K562 (cell line): Measurements from ENCODE around the gene CKAP5. TPM values are rescaled to one million over a fixed set of nuclear protein-coding genes. Genes with fewer than 3 reads are reported as not detected.

Source experiments
- ATAC-seq: fragments of 200-7000 bp; cut with Tn5 transposase; 3 replicates; pipeline ENCODE4 v1.9.1; 2020; ENCODE audit warnings: moderate library complexity
- BruUV-seq: library from RNA; stranded (reverse); fragments of 400-500 nt; replicated peaks from 2 replicates; lab custom pipeline; 2021; lab: Mats Ljungman, UMichigan
- CTCF ChIA-PET: fragments of 300-600 bp; formaldehyde crosslinking; extraction: SDS; loops from one replicate; lab custom pipeline; 2021; ENCODE audit warnings: low intra/inter-chr PET ratio; lab: Yijun Ruan, JAX
- POLR2A ChIA-PET: fragments of 300-600, 350-650 bp; sonication (Branson Sonifier 250); formaldehyde crosslinking; extraction: SDS; loops from one replicate; lab custom pipeline; 2021; ENCODE audit warnings: antibody characterized with exemption, inconsistent platforms; lab: Yijun Ruan, JAX
- DNase-seq, 4 experiments: peaks; one replicate each; pipeline versions ENCODE4 v3.0.0 to v3.0.0-alpha.2; 2011 to 2018; ENCODE audit warnings: low spot score in 3 of 4, mixed read lengths in 3 of 4; ENCODE audit errors: extremely low read depth in 1 of 4
- FAIRE-seq: peaks from 2 replicates; lab custom pipeline; 2011; peaks lifted over from hg19 to GRCh38; lab: Jason Lieb, UNC
- H2AFZ ChIP-seq: 2 replicates; pipeline ENCODE4 v1.6.0; 2011; ENCODE audit warnings: low read depth, low read length, control low read depth, inconsistent platforms
- H3K27ac ChIP-seq: fragments of 200-600 bp; 3 replicates; pipeline ENCODE4 v1.8.0; 2011; ENCODE audit warnings: low read depth, mild to moderate bottlenecking, control low read depth, inconsistent platforms, low read length, moderate library complexity, mixed read lengths; ENCODE audit errors: extremely low read depth
- H3K27me3 ChIP-seq, 2 experiments: fragments of 300-600 bp in 1 of 2; 2 replicates in 1 of 2; 3 replicates in 1 of 2; pipeline versions ENCODE4 v1.6.0 to v1.8.0; 2011; ENCODE audit warnings: inconsistent platforms in 2 of 2, low read length in 2 of 2, mild to moderate bottlenecking in 1 of 2, mixed read lengths in 1 of 2, moderate library complexity in 1 of 2; ENCODE audit not compliant: control insufficient read depth in 2 of 2, insufficient read depth in 2 of 2
- H3K36me3 ChIP-seq: fragments of 300-600 bp; 3 replicates; pipeline ENCODE4 v1.8.0; 2011; ENCODE audit warnings: mild to moderate bottlenecking, low read length, inconsistent platforms; ENCODE audit not compliant: control insufficient read depth, insufficient read depth
- H3K4me1 ChIP-seq, 2 experiments: fragments of 200-600 bp in 1 of 2; replicated peaks in 1 of 2; 2 replicates in 1 of 2; 3 replicates in 1 of 2; pipeline versions ENCODE4 v1.5.1 to v1.8.0; 2011; ENCODE audit warnings: inconsistent platforms in 2 of 2, low read length in 2 of 2, mild to moderate bottlenecking in 1 of 2, mixed read lengths in 1 of 2, moderate library complexity in 1 of 2; ENCODE audit not compliant: control insufficient read depth in 2 of 2, insufficient read depth in 2 of 2
- H3K4me2 ChIP-seq: 2 replicates; pipeline ENCODE4 v1.6.1; 2011; ENCODE audit warnings: low read length, control low read depth, inconsistent platforms, mixed read lengths; ENCODE audit not compliant: insufficient read depth
- H3K4me3 ChIP-seq: fragments of 200-600 bp; sonication (generic), shearing (Covaris generic); 2 replicates; pipeline ENCODE4 v1.5.1; 2016; ENCODE audit warnings: control low read depth, inconsistent platforms
- H3K79me2 ChIP-seq: fragments of 200-600 bp; 3 replicates; pipeline ENCODE4 v1.8.0; 2011; ENCODE audit warnings: low read length, inconsistent platforms; ENCODE audit not compliant: control insufficient read depth, insufficient read depth
- H3K9ac ChIP-seq, 2 experiments: 2 replicates each; pipeline versions ENCODE4 v1.6.0 to v1.6.1; 2011; ENCODE audit warnings: low read depth in 2 of 2, low read length in 2 of 2, control low read depth in 1 of 2, inconsistent platforms in 1 of 2, mild to moderate bottlenecking in 1 of 2, mixed read lengths in 1 of 2; ENCODE audit not compliant: insufficient read depth in 1 of 2
- H3K9me1 ChIP-seq: one replicate; pipeline ENCODE4 v1.6.0; 2011; ENCODE audit warnings: inconsistent platforms, mild to moderate bottlenecking, low read length, moderate library complexity; ENCODE audit not compliant: control insufficient read depth, insufficient read depth
- H3K9me3 ChIP-seq: replicated peaks from 2 replicates; pipeline ENCODE4 v1.5.1; 2011; ENCODE audit warnings: low read depth, low read length, inconsistent platforms; ENCODE audit not compliant: control insufficient read depth, insufficient read depth
- H4K20me1 ChIP-seq: replicated peaks from 2 replicates; pipeline ENCODE4 v1.6.1; 2011; ENCODE audit warnings: low read length, inconsistent platforms, mixed read lengths; ENCODE audit not compliant: control insufficient read depth, insufficient read depth
- CBFB ChIP-seq: sonication (generic); formaldehyde crosslinking; IDR thresholded peaks from 2 replicates; pipeline ENCODE4 v1.4.0; 2020; ENCODE audit warnings: mild to moderate bottlenecking, missing genetic modification reagents
- RCOR1 ChIP-seq, 2 experiments: IDR thresholded peaks; 2 replicates each; pipeline ENCODE4 v1.6.1; 2012; ENCODE audit warnings: low read depth in 2 of 2, low read length in 2 of 2, borderline replicate concordance in 1 of 2, improper control_type of control experiment in 1 of 2
- ZBTB7A ChIP-seq: IDR thresholded peaks from 2 replicates; pipeline ENCODE4 v1.6.1; 2011; ENCODE audit warnings: low read depth, mild to moderate bottlenecking, low read length, moderate library complexity, borderline replicate concordance; ENCODE audit not compliant: control insufficient read depth
- ZNF76 ChIP-seq: fragments of 250-450 bp; sonication (Bioruptor Pico); IDR thresholded peaks from 2 replicates; pipeline ENCODE4 v1.4.0; 2020; ENCODE audit warnings: mild to moderate bottlenecking, moderate library complexity, borderline replicate concordance
- ZNF766 ChIP-seq: fragments of 200-800 bp; sonication (Bioruptor generic); conservative IDR thresholded peaks from 2 replicates; pipeline ENCODE4 v1.6.1; 2016; ENCODE audit warnings: missing genetic modification characterization, missing compliant biosample characterization
- WGBS: fragments of 100-300 bp; shearing (Covaris generic); methylation state at CpG from one replicate; pipeline ENCODE4 v1.1.6; 2016; ENCODE audit warnings: low coverage, mixed read lengths; ENCODE audit not compliant: insufficient coverage; ENCODE audit errors: missing lambda C conversion rate; 5-methylcytosine and 5-hydroxymethylcytosine counted together
- in situ Hi-C: fragments of 300-500 bp; cut with MboI; formaldehyde crosslinking; loops from 4 replicates; pipeline ENCODE4 v1.15.0; 2018; ENCODE audit warnings: inconsistent platforms, mixed read lengths
- intact Hi-C: fragments of 100-400 bp; cut with micrococcal nuclease; formaldehyde crosslinking; loops from 2 replicates; pipeline ENCODE4 v1.14.2; 2022
- polyA plus RNA-seq, 8 experiments: library from polyadenylated mRNA; depleted of rRNA in 4 of 8; stranded (reverse) in 5 of 8; unstranded in 3 of 8; fragments of >200 nt; fragmentation: Nextera tagmentation in 2 of 8; fragmentation: Illumina TruSeq in 1 of 8; extraction: Ambion mirVana in 2 of 8; extraction: Trizol in 1 of 8; gene quantifications; 2 replicates each; pipeline versions ENCODE4 v1.2.1 to v1.2.3, GENCODE V29; 2011 to 2014; ENCODE audit warnings: inconsistent platforms in 1 of 8, missing spikeins in 1 of 8
- total RNA-seq, 7 experiments: library from RNA; depleted of rRNA in 6 of 7; stranded (reverse); fragments of >200 nt in 6 of 7; fragmentation: Illumina TruSeq in 2 of 7; extraction: Trizol in 2 of 7; gene quantifications; 2 replicates each; pipeline versions ENCODE4 v1.2.1 to v1.2.3, GENCODE V29; 2011 to 2021; ENCODE audit warnings: low replicate concordance in 1 of 7
- TF ChIP-seq, protein P1 (sequence below), 2 experiments: fragments of 250-450 bp in 1 of 2; fragments of 450-650 bp in 1 of 2; sonication (Bioruptor Pico) in 1 of 2; IDR thresholded peaks; 2 replicates each; pipeline versions ENCODE4 v1.6.1 to v1.8.0; 2016 to 2021; ENCODE audit warnings: mild to moderate bottlenecking in 2 of 2, moderate library complexity in 2 of 2, missing compliant biosample characterization in 1 of 2, missing genetic modification characterization in 1 of 2
- TF ChIP-seq, protein P2 (sequence below): IDR thresholded peaks from 2 replicates; pipeline ENCODE4 v1.6.1; 2011; ENCODE audit warnings: borderline replicate concordance, low read depth, mild to moderate bottlenecking, moderate library complexity, low read length; ENCODE audit not compliant: insufficient read depth, poor library complexity, severe bottlenecking
- TF ChIP-seq, protein P3 (sequence below): fragments of 250-450 bp; sonication (Bioruptor Pico); IDR thresholded peaks from 2 replicates; pipeline ENCODE4 v1.8.0; 2022; ENCODE audit warnings: moderate library complexity, mild to moderate bottlenecking, inconsistent platforms
- TF ChIP-seq, protein P4 (sequence below): fragments of 250-450 bp; sonication (Bioruptor Pico); IDR thresholded peaks from 2 replicates; pipeline ENCODE4 v1.5.0; 2020; ENCODE audit warnings: mild to moderate bottlenecking, borderline replicate concordance
- TF ChIP-seq, protein P5 (sequence below), 3 experiments: fragments of 200-800 bp in 1 of 3; sonication (Bioruptor generic) in 1 of 3; sonication (generic) in 1 of 3; formaldehyde crosslinking in 1 of 3; IDR thresholded peaks; 2 replicates each; pipeline versions ENCODE4 v1.6.1 to v1.8.0; 2016 to 2022; ENCODE audit warnings: mild to moderate bottlenecking in 2 of 3, missing compliant biosample characterization in 2 of 3, missing genetic modification characterization in 2 of 3, missing genetic modification reagents in 1 of 3

CKAP5 gene
- total and polyA plus RNA-seq, 9 of the 15 experiments (the other 6 are each of a cell fraction or from before 2014, with no cell fraction given): 60.1 to 239 (median 139) TPM

DNA sequence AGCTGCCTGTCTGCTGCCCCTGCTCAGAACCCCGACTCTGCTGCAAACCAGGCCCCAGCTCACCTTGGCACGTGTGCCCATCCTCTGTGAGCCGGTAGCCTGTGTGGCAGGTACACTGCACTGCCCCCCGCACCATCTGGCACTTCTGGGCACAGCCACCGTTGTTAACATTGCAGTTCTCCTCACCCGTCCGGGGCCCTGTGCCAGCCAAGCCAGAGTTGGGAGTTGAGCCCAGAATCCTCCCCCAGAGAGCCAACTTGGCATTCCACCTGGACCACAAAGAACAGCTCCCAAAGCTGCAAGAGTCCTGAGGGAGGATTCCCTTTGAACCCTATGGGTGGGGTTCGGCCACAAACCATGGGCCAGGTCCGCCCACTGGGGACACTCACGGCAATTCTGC, 49.7 kb upstream of the CKAP5 start (continued):
- TF ChIP-seq, protein P1, sequence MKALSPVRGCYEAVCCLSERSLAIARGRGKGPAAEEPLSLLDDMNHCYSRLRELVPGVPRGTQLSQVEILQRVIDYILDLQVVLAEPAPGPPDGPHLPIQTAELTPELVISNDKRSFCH (CRISPR knock-in tag; IDR thresholded peaks at IDR 0.05): no peak
- TF ChIP-seq, protein P1 (tag; IDR thresholded peaks at IDR 0.05): no peak
- TF ChIP-seq CBFB (CRISPR knock-in tag): no peak
- TF ChIP-seq, protein P2, sequence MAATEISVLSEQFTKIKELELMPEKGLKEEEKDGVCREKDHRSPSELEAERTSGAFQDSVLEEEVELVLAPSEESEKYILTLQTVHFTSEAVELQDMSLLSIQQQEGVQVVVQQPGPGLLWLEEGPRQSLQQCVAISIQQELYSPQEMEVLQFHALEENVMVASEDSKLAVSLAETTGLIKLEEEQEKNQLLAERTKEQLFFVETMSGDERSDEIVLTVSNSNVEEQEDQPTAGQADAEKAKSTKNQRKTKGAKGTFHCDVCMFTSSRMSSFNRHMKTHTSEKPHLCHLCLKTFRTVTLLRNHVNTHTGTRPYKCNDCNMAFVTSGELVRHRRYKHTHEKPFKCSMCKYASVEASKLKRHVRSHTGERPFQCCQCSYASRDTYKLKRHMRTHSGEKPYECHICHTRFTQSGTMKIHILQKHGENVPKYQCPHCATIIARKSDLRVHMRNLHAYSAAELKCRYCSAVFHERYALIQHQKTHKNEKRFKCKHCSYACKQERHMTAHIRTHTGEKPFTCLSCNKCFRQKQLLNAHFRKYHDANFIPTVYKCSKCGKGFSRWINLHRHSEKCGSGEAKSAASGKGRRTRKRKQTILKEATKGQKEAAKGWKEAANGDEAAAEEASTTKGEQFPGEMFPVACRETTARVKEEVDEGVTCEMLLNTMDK: no peak
- no peak for TF ChIP-seq ZBTB7A

DNA sequence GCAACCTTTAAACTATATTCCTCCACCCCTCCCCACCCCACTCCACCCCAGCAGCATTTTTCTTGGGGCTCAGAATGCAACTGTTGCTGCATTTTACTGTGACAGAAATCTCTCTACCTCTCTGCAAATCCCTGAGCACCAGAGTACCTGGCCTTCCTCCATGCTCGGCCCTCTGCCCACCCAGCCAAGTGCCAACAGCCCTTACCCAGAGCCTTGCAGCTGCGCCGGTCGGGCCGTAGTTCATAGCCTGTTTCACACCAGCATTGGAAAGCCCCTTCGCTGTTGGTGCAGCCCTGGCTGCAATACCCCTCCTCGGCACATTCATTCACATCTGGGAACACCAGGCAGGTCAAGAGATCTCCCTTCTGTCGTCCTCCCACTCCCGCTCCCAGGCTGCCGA, 48.9 kb upstream of the CKAP5 start:
- peaks cover 9% of the 10 kb centered on the region; the same call in 1 of the 2 replicates for H4K20me1 ChIP-seq
- WGBS: 12% methylated on average over 10 of the region's 10 CpGs
- no peak overlapping the region for H3K4me3 ChIP-seq
- peaks cover 0 to 8% of the 10 kb centered on the region in 2 experiments; a peak in 2 of 5 replicates for H3K4me1 ChIP-seq
- H3K4me2 ChIP-seq: no peak overlapping the region
- H2AFZ ChIP-seq: no peak overlapping the region
- no peak overlapping the region for H3K27ac ChIP-seq
- in situ Hi-C loops: no loop called here
- FAIRE-seq: no peak
- no peak for DNase-seq
- no peak overlapping the region for H3K9ac ChIP-seq
- intact Hi-C loops: no loop called here
- H3K36me3 ChIP-seq: no peaks in the 10 kb centered on the region
- no peaks in the 10 kb centered on the region for H3K79me2 ChIP-seq
- peaks cover 14 to 42% of the 10 kb centered on the region in 2 experiments for H3K27me3 ChIP-seq
- POLR2A ChIA-PET: interaction anchor here (0.9 kb wide), 1 partner anchor 252 kb away, joined by 3 read pairs; no protein-coding TSS in a partner anchor
- ATAC-seq: no peak
- H3K9me1 ChIP-seq: no peaks in the 10 kb centered on the region
- no TSS peak for BruUV-seq
- CTCF ChIA-PET: interaction anchor here (0.5 kb wide), 1 partner anchor 16 kb away, joined by 3 read pairs; no protein-coding TSS in a partner anchor
- H3K9me3 ChIP-seq: no peaks in the 10 kb centered on the region
- TF ChIP-seq, protein P3, sequence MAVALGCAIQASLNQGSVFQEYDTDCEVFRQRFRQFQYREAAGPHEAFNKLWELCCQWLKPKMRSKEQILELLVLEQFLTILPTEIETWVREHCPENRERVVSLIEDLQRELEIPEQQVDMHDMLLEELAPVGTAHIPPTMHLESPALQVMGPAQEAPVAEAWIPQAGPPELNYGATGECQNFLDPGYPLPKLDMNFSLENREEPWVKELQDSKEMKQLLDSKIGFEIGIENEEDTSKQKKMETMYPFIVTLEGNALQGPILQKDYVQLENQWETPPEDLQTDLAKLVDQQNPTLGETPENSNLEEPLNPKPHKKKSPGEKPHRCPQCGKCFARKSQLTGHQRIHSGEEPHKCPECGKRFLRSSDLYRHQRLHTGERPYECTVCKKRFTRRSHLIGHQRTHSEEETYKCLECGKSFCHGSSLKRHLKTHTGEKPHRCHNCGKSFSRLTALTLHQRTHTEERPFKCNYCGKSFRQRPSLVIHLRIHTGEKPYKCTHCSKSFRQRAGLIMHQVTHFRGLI: no peak
- TF ChIP-seq ZNF766 (no peak), RCOR1 (IDR thresholded peaks at IDR 0.05; ENCODE audit: borderline replicate concordance in 1 of 2, low read depth in 2 of 2, low read length in 2 of 2) (no peak), ZNF76 (CRISPR knock-in tag) (no peak)
- TF ChIP-seq, protein P4, sequence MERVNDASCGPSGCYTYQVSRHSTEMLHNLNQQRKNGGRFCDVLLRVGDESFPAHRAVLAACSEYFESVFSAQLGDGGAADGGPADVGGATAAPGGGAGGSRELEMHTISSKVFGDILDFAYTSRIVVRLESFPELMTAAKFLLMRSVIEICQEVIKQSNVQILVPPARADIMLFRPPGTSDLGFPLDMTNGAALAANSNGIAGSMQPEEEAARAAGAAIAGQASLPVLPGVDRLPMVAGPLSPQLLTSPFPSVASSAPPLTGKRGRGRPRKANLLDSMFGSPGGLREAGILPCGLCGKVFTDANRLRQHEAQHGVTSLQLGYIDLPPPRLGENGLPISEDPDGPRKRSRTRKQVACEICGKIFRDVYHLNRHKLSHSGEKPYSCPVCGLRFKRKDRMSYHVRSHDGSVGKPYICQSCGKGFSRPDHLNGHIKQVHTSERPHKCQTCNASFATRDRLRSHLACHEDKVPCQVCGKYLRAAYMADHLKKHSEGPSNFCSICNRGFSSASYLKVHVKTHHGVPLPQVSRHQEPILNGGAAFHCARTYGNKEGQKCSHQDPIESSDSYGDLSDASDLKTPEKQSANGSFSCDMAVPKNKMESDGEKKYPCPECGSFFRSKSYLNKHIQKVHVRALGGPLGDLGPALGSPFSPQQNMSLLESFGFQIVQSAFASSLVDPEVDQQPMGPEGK: no peak
- TF ChIP-seq, protein P5, sequence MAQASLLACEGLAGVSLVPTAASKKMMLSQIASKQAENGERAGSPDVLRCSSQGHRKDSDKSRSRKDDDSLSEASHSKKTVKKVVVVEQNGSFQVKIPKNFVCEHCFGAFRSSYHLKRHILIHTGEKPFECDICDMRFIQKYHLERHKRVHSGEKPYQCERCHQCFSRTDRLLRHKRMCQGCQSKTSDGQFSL (CRISPR knock-in tag; IDR thresholded peaks at IDR 0.05): no peak
- TF ChIP-seq, protein P5 (tag; IDR thresholded peaks at IDR 0.05): no peak
